H1 (cell line): ENCODE results near the gene CLIC3. TPM values are rescaled to one million over a fixed set of nuclear protein-coding genes. Genes with fewer than 3 reads are reported as not detected.
A peak's percentile ranks its signal among the peaks of the same experiment; 100 is the strongest.

Source experiments
- CTCF ChIA-PET: fragments of 300-600 bp; sonication (Branson Sonifier 250); formaldehyde crosslinking; loops from one replicate; lab custom pipeline; 2021; ENCODE audit not compliant: partially characterized antibody; lab: Charles Lee
- POLR2A ChIA-PET: fragments of 300-600 bp; sonication (Branson Sonifier 250); formaldehyde crosslinking; loops from one replicate; lab custom pipeline; 2021; ENCODE audit warnings: inconsistent platforms; ENCODE audit not compliant: partially characterized antibody; lab: Charles Lee
- DNase-seq, 2 experiments: peaks; one replicate each; pipeline versions ENCODE4 v3.0.0 to v3.0.0-alpha.2; 2010 to 2022; ENCODE audit warnings: low spot score in 2 of 2, low read depth in 1 of 2, mixed read lengths in 1 of 2
- FAIRE-seq: peaks from 2 replicates; lab custom pipeline; 2011; peaks lifted over from hg19 to GRCh38; lab: Jason Lieb, UNC
- H2AFZ ChIP-seq: 2 replicates; pipeline ENCODE4 v1.8.1; 2012; ENCODE audit warnings: low read length, inconsistent platforms
- H2AK5ac ChIP-seq: 2 replicates; pipeline ENCODE4 v1.6.1; 2013; ENCODE audit warnings: low read depth, low read length
- H2BK120ac ChIP-seq: replicated peaks from 2 replicates; pipeline ENCODE3; 2013; ENCODE audit warnings: low read depth, low read length, inconsistent platforms
- H2BK12ac ChIP-seq: 2 replicates; pipeline ENCODE4 v1.6.1; 2013; ENCODE audit warnings: low read depth, low read length
- H2BK15ac ChIP-seq: 2 replicates; pipeline ENCODE4 v1.6.1; 2013; ENCODE audit warnings: low read length
- H2BK20ac ChIP-seq: 2 replicates; pipeline ENCODE4 v1.6.1; 2013; ENCODE audit warnings: low read length
- H2BK5ac ChIP-seq: 2 replicates; pipeline ENCODE4 v1.6.1; 2013; ENCODE audit warnings: low read depth, low read length
- H3K14ac ChIP-seq: 2 replicates; pipeline ENCODE4 v1.6.1; 2013; ENCODE audit warnings: inconsistent platforms; ENCODE audit not compliant: insufficient read length
- H3K18ac ChIP-seq: 2 replicates; pipeline ENCODE4 v1.6.1; 2013; ENCODE audit warnings: low read length; ENCODE audit errors: extremely low read depth
- H3K23ac ChIP-seq: 2 replicates; pipeline ENCODE4 v1.6.1; 2013; ENCODE audit warnings: inconsistent platforms; ENCODE audit not compliant: insufficient read length
- H3K23me2 ChIP-seq: 2 replicates; pipeline ENCODE4 v1.6.1; 2013; ENCODE audit warnings: low read depth, low read length
- H3K27ac ChIP-seq: 2 replicates; pipeline ENCODE4 v1.6.1; 2011; ENCODE audit warnings: low read depth, low read length, inconsistent platforms
- H3K27me3 ChIP-seq, 4 experiments: replicated peaks in 1 of 4; 1 replicate in 1 of 4; 2 replicates in 3 of 4; pipeline versions ENCODE4 v1.6.1 to v1.8.1; 2011 to 2013; ENCODE audit warnings: low read length in 3 of 4, mild to moderate bottlenecking in 3 of 4, inconsistent platforms in 2 of 4, mixed read lengths in 2 of 4, moderate library complexity in 1 of 4; ENCODE audit not compliant: control insufficient read depth in 3 of 4, insufficient read depth in 3 of 4; ENCODE audit errors: extremely low read depth in 1 of 4
- H3K36me3 ChIP-seq, 4 experiments: 2 replicates each; pipeline versions ENCODE4 v1.6.1 to v1.8.1; 2011 to 2013; ENCODE audit warnings: mild to moderate bottlenecking in 4 of 4, low read length in 3 of 4, moderate library complexity in 2 of 4, control low read depth in 1 of 4, inconsistent platforms in 1 of 4; ENCODE audit not compliant: insufficient read depth in 4 of 4, control insufficient read depth in 2 of 4
- H3K4ac ChIP-seq: replicated peaks from 2 replicates; pipeline ENCODE3; 2013; ENCODE audit warnings: low read length, low read depth, mixed read lengths, inconsistent platforms; ENCODE audit not compliant: insufficient read length
- H3K4me1 ChIP-seq, 4 experiments: replicated peaks in 1 of 4; 1 replicate in 1 of 4; 2 replicates in 3 of 4; pipeline versions ENCODE4 v1.6.1 to v1.8.1; 2011 to 2013; ENCODE audit warnings: low read length in 3 of 4, inconsistent platforms in 2 of 4, mixed read lengths in 1 of 4; ENCODE audit not compliant: insufficient read depth in 4 of 4, control insufficient read depth in 3 of 4
- H3K4me2 ChIP-seq, 2 experiments: 2 replicates each; pipeline versions ENCODE4 v1.6.1 to v1.8.1; 2011 to 2013; ENCODE audit warnings: low read depth in 2 of 2, low read length in 2 of 2, control low read depth in 1 of 2, inconsistent platforms in 1 of 2, mild to moderate bottlenecking in 1 of 2; ENCODE audit not compliant: insufficient read depth in 1 of 2
- H3K4me3 ChIP-seq, 4 experiments: fragments of 200-600, 300-600 bp in 1 of 4; sonication (generic), shearing (Covaris generic), sonication (Bioruptor Twin) in 1 of 4; 2 replicates each; pipeline versions ENCODE4 v1.5.1 to v1.8.1; 2011 to 2016; ENCODE audit warnings: low read length in 4 of 4, low read depth in 3 of 4, control low read depth in 2 of 4, inconsistent platforms in 2 of 4, mild to moderate bottlenecking in 2 of 4, mixed read lengths in 1 of 4, moderate library complexity in 1 of 4; ENCODE audit not compliant: insufficient read depth in 2 of 4; ENCODE audit errors: extremely low read depth in 1 of 4
- H3K56ac ChIP-seq: replicated peaks from 2 replicates; pipeline ENCODE3; 2013; ENCODE audit warnings: low read depth, mild to moderate bottlenecking, mixed read lengths, low read length, inconsistent platforms; ENCODE audit not compliant: insufficient read length
- H3K79me1 ChIP-seq: 2 replicates; pipeline ENCODE4 v1.6.1; 2013; ENCODE audit warnings: low read depth, low read length, control low read depth
- H3K79me2 ChIP-seq, 2 experiments: 2 replicates each; pipeline versions ENCODE4 v1.6.1 to v1.8.1; 2012 to 2013; ENCODE audit warnings: low read length in 2 of 2, mild to moderate bottlenecking in 2 of 2, inconsistent platforms in 1 of 2; ENCODE audit not compliant: insufficient read depth in 2 of 2, control insufficient read depth in 1 of 2
- H3K9ac ChIP-seq, 4 experiments: replicated peaks in 1 of 4; 1 replicate in 1 of 4; 2 replicates in 3 of 4; pipeline versions ENCODE4 v1.6.1 to v1.8.1; 2011 to 2013; ENCODE audit warnings: low read depth in 3 of 4, low read length in 3 of 4, control low read depth in 2 of 4, mild to moderate bottlenecking in 2 of 4, moderate library complexity in 2 of 4, inconsistent platforms in 1 of 4; ENCODE audit errors: extremely low read depth in 1 of 4
- H3K9me3 ChIP-seq, 2 experiments: 2 replicates each; pipeline versions ENCODE4 v1.6.1 to v1.8.1; 2012 to 2013; ENCODE audit warnings: mild to moderate bottlenecking in 2 of 2, moderate library complexity in 2 of 2, control low read depth in 1 of 2, inconsistent platforms in 1 of 2, low read depth in 1 of 2, low read length in 1 of 2, mixed read lengths in 1 of 2; ENCODE audit not compliant: insufficient read depth in 2 of 2
- H4K20me1 ChIP-seq, 2 experiments: replicated peaks in 1 of 2; 2 replicates each; pipeline versions ENCODE3 to v1.8.1; 2011 to 2013; ENCODE audit warnings: inconsistent platforms in 2 of 2, low read length in 2 of 2, mild to moderate bottlenecking in 1 of 2; ENCODE audit not compliant: insufficient read depth in 2 of 2, control insufficient read depth in 1 of 2
- H4K5ac ChIP-seq: 2 replicates; pipeline ENCODE4 v1.6.1; 2013; ENCODE audit warnings: low read length, low read depth, mixed read lengths, inconsistent platforms; ENCODE audit not compliant: insufficient read length
- H4K8ac ChIP-seq: 2 replicates; pipeline ENCODE4 v1.8.0; 2013; ENCODE audit warnings: mild to moderate bottlenecking, moderate library complexity, low read length, inconsistent platforms; ENCODE audit not compliant: insufficient read depth; ENCODE audit errors: extremely low read depth
- H4K91ac ChIP-seq: replicated peaks from 2 replicates; pipeline ENCODE3; 2013; ENCODE audit warnings: low read length, mixed read lengths, inconsistent platforms; ENCODE audit not compliant: insufficient read length
- CBX5 ChIP-seq: fragments of 300-800, 300-1000 bp; sonication (generic); IDR thresholded peaks from 2 replicates; pipeline ENCODE4 v1.7.1; 2016; ENCODE audit warnings: antibody characterized with exemption, low read length, low read depth
- CHD2 ChIP-seq: IDR thresholded peaks from 2 replicates; pipeline ENCODE4 v1.6.1; 2012; ENCODE audit warnings: low read length, improper control_type of control experiment
- CREB1 ChIP-seq: IDR thresholded peaks from 2 replicates; pipeline ENCODE4 v1.6.1; 2012; ENCODE audit warnings: inconsistent platforms
- CTBP2 ChIP-seq: IDR thresholded peaks from 2 replicates; pipeline ENCODE4 v1.7.0; 2011; ENCODE audit warnings: borderline replicate concordance, mild to moderate bottlenecking, moderate library complexity, mixed read lengths, low read length; ENCODE audit not compliant: insufficient read depth, insufficient read length
- KDM4A ChIP-seq: IDR thresholded peaks from one replicate; pipeline ENCODE4 v1.7.1; 2012; ENCODE audit warnings: low read depth, mild to moderate bottlenecking, moderate library complexity, low read length, inconsistent platforms; ENCODE audit not compliant: severe bottlenecking
- RNF2 ChIP-seq: fragments of 200-900, 300-1000 bp; sonication (generic); IDR thresholded peaks from 2 replicates; pipeline ENCODE4 v1.7.1; 2016; ENCODE audit warnings: borderline replicate concordance, low read depth, mild to moderate bottlenecking, antibody characterized with exemption, low read length; ENCODE audit not compliant: poor library complexity, severe bottlenecking; ENCODE audit errors: missing control alignments
- SIN3A ChIP-seq, 2 experiments: IDR thresholded peaks in 1 of 2; conservative IDR thresholded peaks in 1 of 2; 2 replicates each; pipeline ENCODE4 v1.6.1; 2011 to 2012; ENCODE audit warnings: low read length in 2 of 2, improper control_type of control experiment in 1 of 2, low read depth in 1 of 2, mild to moderate bottlenecking in 1 of 2
- TAF7 ChIP-seq: optimal IDR thresholded peaks from 2 replicates; pipeline ENCODE3; 2011; ENCODE audit warnings: low read depth, mild to moderate bottlenecking, inconsistent platforms, low read length, moderate library complexity, borderline replicate concordance
- YY1 ChIP-seq: IDR thresholded peaks from 2 replicates; pipeline ENCODE4 v1.6.1; 2011; ENCODE audit warnings: low read depth, mild to moderate bottlenecking, low read length
- WGBS, 2 experiments: shearing (Covaris generic) in 1 of 2; methylation state at CpG; one replicate each; pipeline versions ENCODE4 v1.1.6 to v1.1.7; 2013 to 2015; ENCODE audit warnings: low lambda C conversion rate in 2 of 2, mixed read lengths in 2 of 2, inconsistent platforms in 1 of 2, low coverage in 1 of 2, missing lambda C conversion rate in 1 of 2; ENCODE audit not compliant: insufficient replicate concordance in 2 of 2, insufficient coverage in 1 of 2, insufficient read length in 1 of 2; ENCODE audit errors: extremely low coverage in 1 of 2, missing lambda C conversion rate in 1 of 2; 5-methylcytosine and 5-hydroxymethylcytosine counted together
- polyA plus RNA-seq, 7 experiments: library from polyadenylated mRNA; depleted of rRNA in 3 of 7; stranded (reverse) in 5 of 7; unstranded in 2 of 7; fragments of >200 nt in 5 of 7; fragments of 200-250 nt in 2 of 7; gene quantifications; 1 replicate in 5 of 7; 2 replicates in 1 of 7; 4 replicates in 1 of 7; pipeline versions ENCODE4 v1.2.1 to v1.2.3, GENCODE V29; 2011 to 2013; ENCODE audit warnings: missing spikeins in 2 of 7, mixed read lengths in 2 of 7
- total RNA-seq: library from RNA; stranded (reverse); fragmentation: NEBNext Ultra II Directional; extraction: Animal tissue kit (Norgen Biotek cat#: 25700); gene quantifications from 2 replicates; pipeline ENCODE4 v1.2.1, GENCODE V29; 2021
- TF ChIP-seq, protein P1 (sequence below): IDR thresholded peaks from 2 replicates; pipeline ENCODE4 v1.6.1; 2012; ENCODE audit warnings: low read length, inconsistent platforms

CLIC3 gene
- total and polyA plus RNA-seq, 2 of the 8 experiments (the other 6 are each of a cell fraction or from before 2014, with no cell fraction given): 0.12 TPM; not detected in 1

DNA sequence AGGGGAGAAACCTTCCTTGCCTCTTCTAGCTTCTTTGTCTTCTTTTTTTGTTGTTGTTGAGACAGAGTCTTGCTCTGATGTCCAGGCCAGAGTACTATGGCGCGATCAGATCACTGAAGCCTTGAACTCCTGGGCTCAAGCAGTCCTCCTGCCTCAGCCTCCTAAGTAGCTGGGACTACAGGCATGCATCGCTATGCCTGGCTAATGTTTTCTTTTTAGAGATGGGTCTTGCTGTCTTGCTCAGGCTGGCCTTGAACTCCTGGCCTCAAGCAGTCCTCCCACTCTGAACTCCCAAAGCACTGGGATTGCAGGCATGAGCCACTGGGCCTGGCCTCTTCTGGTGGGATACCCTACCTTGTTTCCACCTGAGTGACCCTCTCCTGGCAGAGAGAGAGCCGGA is 7.5 kb downstream of the CLIC3 start:
- peaks cover 18% of the 10 kb centered on the region for H3K23me2 ChIP-seq
- TF ChIP-seq CTBP2 (no peak), RNF2 (no peak), CHD2 (no peak), CBX5 (no peak), TAF7 (no peak), SIN3A (conservative IDR thresholded peaks at IDR 0.05 in 1 of 2, IDR thresholded peaks at IDR 0.05 in 1 of 2; ENCODE audit: low read depth in 1 of 2, low read length in 2 of 2) (no peak), KDM4A (no peak), CREB1 (no peak), YY1 (no peak)
- TF ChIP-seq, protein P1, sequence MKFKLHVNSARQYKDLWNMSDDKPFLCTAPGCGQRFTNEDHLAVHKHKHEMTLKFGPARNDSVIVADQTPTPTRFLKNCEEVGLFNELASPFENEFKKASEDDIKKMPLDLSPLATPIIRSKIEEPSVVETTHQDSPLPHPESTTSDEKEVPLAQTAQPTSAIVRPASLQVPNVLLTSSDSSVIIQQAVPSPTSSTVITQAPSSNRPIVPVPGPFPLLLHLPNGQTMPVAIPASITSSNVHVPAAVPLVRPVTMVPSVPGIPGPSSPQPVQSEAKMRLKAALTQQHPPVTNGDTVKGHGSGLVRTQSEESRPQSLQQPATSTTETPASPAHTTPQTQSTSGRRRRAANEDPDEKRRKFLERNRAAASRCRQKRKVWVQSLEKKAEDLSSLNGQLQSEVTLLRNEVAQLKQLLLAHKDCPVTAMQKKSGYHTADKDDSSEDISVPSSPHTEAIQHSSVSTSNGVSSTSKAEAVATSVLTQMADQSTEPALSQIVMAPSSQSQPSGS: no peak
- TF ChIP-seq, all 59 proteins: peak for 0
- H3K4me3 ChIP-seq: no peak overlapping the region
- H2BK5ac ChIP-seq: no peak overlapping the region
- H4K8ac ChIP-seq: no peak overlapping the region
- H3K27ac ChIP-seq: no peak overlapping the region
- no peak overlapping the region for H2BK12ac ChIP-seq
- no peaks in the 10 kb centered on the region for H3K79me2 ChIP-seq
- no peak overlapping the region for H3K56ac ChIP-seq
- no peak overlapping the region for H2AFZ ChIP-seq
- H4K5ac ChIP-seq: no peak overlapping the region
- DNase-seq (no peak), FAIRE-seq (no peak)
- peaks cover 6% of the 10 kb centered on the region in 2 experiments; a peak in 2 of 4 replicates for H3K9me3 ChIP-seq
- H2BK120ac ChIP-seq: no peak overlapping the region
- ChIA-PET POLR2A (interaction anchor here (1.2 kb wide), 1 partner anchor 152 kb away, joined by 3 read pairs; no protein-coding TSS in a partner anchor), CTCF (interaction anchor here (0.6 to 6.3 kb wide), 11 partner anchors 11 to 385 kb away, joined by 3 to 31 read pairs (median 5); partner anchors contain the start of gene NPDC1)
- no peaks in the 10 kb centered on the region for H3K79me1 ChIP-seq
- H2AK5ac ChIP-seq: no peak overlapping the region
- no peak overlapping the region for H3K9ac ChIP-seq
- no peak overlapping the region for H3K4ac ChIP-seq
- 92% methylated on average over 4 of the region's 4 CpGs; no CpG with 5 or more reads in 1 of the 2 experiments for WGBS, 2 experiments
- no peak overlapping the region for H3K4me2 ChIP-seq
- H2BK15ac ChIP-seq: 0 out of 2 replicates have a peak overlapping the region, but pooled peaks have one; percentile 29
- H3K36me3 ChIP-seq: 0 out of 8 replicates have a peak, but pooled peaks cover 0 to under 1% (median 0%) of the 10 kb centered on the region in 4 experiments
- H4K20me1 ChIP-seq: peaks cover 0 to 3% of the 10 kb centered on the region in 2 experiments
- H3K18ac ChIP-seq: no peak overlapping the region
- H4K91ac ChIP-seq: no peak overlapping the region
- peaks cover 0 to 8% (median 5%) of the 10 kb centered on the region in 4 experiments; a peak in 4 of 7 replicates for H3K4me1 ChIP-seq
- no peak overlapping the region for H3K14ac ChIP-seq
- no peak overlapping the region for H3K23ac ChIP-seq
- H2BK20ac ChIP-seq: no peak overlapping the region
- H3K27me3 ChIP-seq: peaks cover 13 to 45% (median 40%) of the 10 kb centered on the region in 4 experiments
